Hematopoietic multipotent progenitor cell (in vitro differentiated cells): ENCODE results near the gene KLF8. TPM values are rescaled to one million over a fixed set of nuclear protein-coding genes. Genes with fewer than 3 reads are reported as not detected.

Experiments used
- DNase-seq, 3 donors: peaks; one replicate each; pipeline ENCODE4 v3.0.0-alpha.2; 2011 to 2015; ENCODE audit warnings: low read depth in 2 of 3, low spot score in 2 of 3
- total RNA-seq: library from RNA; depleted of rRNA; stranded (reverse); fragments of >200 nt; gene quantifications from one replicate; pipeline ENCODE4 v1.2.3, GENCODE V29; 2012

The KLF8 gene
- total RNA-seq, 1 donor, result 4.0 TPM

- no peak for DNase-seq
Measured at GRCh38 chrX:56308726-56309125, 76.6 kb downstream of the KLF8 start.

- no peak for DNase-seq
Measured at GRCh38 chrX:56309881-56310280, 77.7 kb downstream of the KLF8 start.

- DNase-seq, result no peak
Measured at GRCh38 chrX:56310581-56310980, 78.4 kb downstream of the KLF8 start.

- no peak for DNase-seq
Measured at GRCh38 chrX:56313308-56313707, 81.2 kb downstream of the KLF8 start.

- DNase-seq, result peak in 2 of 3 donors; percentile 20 to 66
Measured at GRCh38 chrX:56314334-56314733, 82.2 kb downstream of the KLF8 start.

GRCh38 chrX:56318076-56318475 lies 85.9 kb downstream of the KLF8 start:
- DNase-seq, result no peak

GRCh38 chrX:56319165-56319564 lies 87.0 kb downstream of the KLF8 start:
- no peak for DNase-seq
